Neural cell (in vitro differentiated cells): ENCODE measurements around the gene GAS5.

Experiments
- CTCF ChIP-seq: fragments of 450-650 bp; IDR thresholded peaks from 2 replicates; pipeline ENCODE4 v1.5.1; 2014; ENCODE audit warnings: antibody characterized with exemption, mild to moderate bottlenecking, moderate library complexity; ENCODE audit not compliant: poor library complexity, severe bottlenecking
- EZH2 ChIP-seq: fragments of 200-600, 300-800 bp; shearing (Covaris generic), sonication (generic); IDR thresholded peaks from 2 replicates; pipeline ENCODE4 v1.6.1; 2014; ENCODE audit warnings: antibody characterized with exemption, low read length, borderline replicate concordance, mild to moderate bottlenecking; ENCODE audit not compliant: insufficient read depth, poor library complexity, severe bottlenecking
- POLR2AphosphoS5 ChIP-seq: IDR thresholded peaks from 2 replicates; pipeline ENCODE4 v1.6.1; 2012
- RAD21 ChIP-seq: fragments of 450-650 bp; conservative IDR thresholded peaks from 2 replicates; pipeline ENCODE4 v1.6.1; 2014; ENCODE audit warnings: antibody characterized with exemption, mild to moderate bottlenecking, moderate library complexity
- TAF1 ChIP-seq: IDR thresholded peaks from 2 replicates; pipeline ENCODE4 v1.6.1; 2012; ENCODE audit warnings: low read depth

GRCh38 chr1:173863224-173864161, 4.3 kb downstream of the GAS5 start:
- TF ChIP-seq CTCF (no peak), EZH2 (no peak), POLR2AphosphoS5 (no peak), RAD21 (no peak), TAF1 (no peak)
